HG03103 (cell line): ENCODE data around the gene C19orf85.
"Not testable (repeated sequence)": the region's sequence is repeated elsewhere in the genome, so short reads cannot be mapped to it uniquely, and the experiment has no call there.

Experiments used
- ATAC-seq: cut with Tn5 transposase; IDR thresholded peaks from one replicate; pipeline ENCODE4 v1.9.1; 2021; ENCODE audit warnings: low read depth; ENCODE audit not compliant: unreplicated experiment

Gene C19orf85

GRCh38 chr19:55461259-55461973 is 3.1 kb downstream of the C19orf85 start, which contains the start of gene ISOC2:
Gene ISOC2, minus strand, starts transcription at chr19:55461642. Its CDS starts 5,156 bp downstream, at chr19:55456486.
- ATAC-seq, result peak; percentile 94

GRCh38 chr19:55460670-55461258 is 3.8 kb downstream of the C19orf85 start:
- ATAC-seq, result no peak

GRCh38 chr19:55459950-55460657 is 4.4 kb downstream of the C19orf85 start:
- no peak for ATAC-seq

- no peak for ATAC-seq
These were observed 5.0 kb downstream of the C19orf85 start for GRCh38 chr19:55459551-55459949.

GRCh38 chr19:55457683-55458457 is 6.7 kb downstream of the C19orf85 start:
- ATAC-seq, result no peak

GRCh38 chr19:55456347-55456746 is 8.2 kb downstream of the C19orf85 start:
- no peak for ATAC-seq

- no peak for ATAC-seq
These were observed 8.8 kb downstream of the C19orf85 start for GRCh38 chr19:55455576-55456235.

GRCh38 chr19:55454787-55455243 is 9.7 kb downstream of the C19orf85 start:
- ATAC-seq, result no peak

GRCh38 chr19:55453511-55454260 is 10.9 kb downstream of the C19orf85 start:
- no peak for ATAC-seq

- ATAC-seq, result no peak
These were observed 11.7 kb downstream of the C19orf85 start for GRCh38 chr19:55452749-55453346.

- ATAC-seq, result no peak
These were observed 12.4 kb downstream of the C19orf85 start for GRCh38 chr19:55451965-55452748.

GRCh38 chr19:55451163-55451964 is 13.2 kb downstream of the C19orf85 start:
- no peak for ATAC-seq

- ATAC-seq, result no peak
These were observed 15.1 kb downstream of the C19orf85 start for GRCh38 chr19:55449469-55449868.

- ATAC-seq, result not testable (repeated sequence)
These were observed 16.4 kb downstream of the C19orf85 start for GRCh38 chr19:55448175-55448490.

GRCh38 chr19:55447421-55448174 is 17.0 kb downstream of the C19orf85 start:
- ATAC-seq, result no peak

- ATAC-seq, result no peak
These were observed 18.5 kb downstream of the C19orf85 start for GRCh38 chr19:55446060-55446459.

GRCh38 chr19:55444646-55445045 is 19.9 kb downstream of the C19orf85 start:
- ATAC-seq, result no peak
